Pancreas (tissue), 10 donors: ENCODE measurements around the gene ALKBH5. TPM values are rescaled to one million over a fixed set of nuclear protein-coding genes. Genes with fewer than 3 reads are reported as not detected.
A peak's percentile ranks its signal among the peaks of the same experiment; 100 is the strongest.

Source experiments
- ATAC-seq, 4 donors: fragments of 200-7000 bp; cut with Tn5 transposase; one replicate each; pipeline versions ENCODE4 v1.8.0 to v1.9.1; 2020; ENCODE audit warnings: mild to moderate bottlenecking in 4 of 4, moderate library complexity in 4 of 4
- DNase-seq, 6 donors: peaks; one replicate each; pipeline ENCODE4 v3.0.0-alpha.2; 2020
- FAIRE-seq: peaks from 2 replicates; lab custom pipeline; 2012; peaks lifted over from hg19 to GRCh38; lab: Jason Lieb, UNC
- H3K27ac ChIP-seq, 4 donors: fragments of 200-600 bp; sonication (generic); 1 replicate in 3 of 4; 2 replicates in 1 of 4; pipeline versions ENCODE4 v1.5.0 to v1.8.0; 2020
- H3K27me3 ChIP-seq, 4 donors: fragments of 200-600 bp; one replicate each; pipeline ENCODE4 v1.8.0; 2021
- H3K36me3 ChIP-seq, 3 donors: fragments of 200-600 bp; sonication (generic) in 1 of 3; one replicate each; pipeline versions ENCODE4 v1.5.0 to v1.8.0; 2020 to 2021
- H3K4me1 ChIP-seq, 3 donors: fragments of 200-600 bp; one replicate each; pipeline ENCODE4 v1.8.0; 2021
- H3K4me3 ChIP-seq, 4 donors: fragments of 200-600 bp; sonication (generic) in 2 of 4; one replicate each; pipeline versions ENCODE4 v1.5.0 to v1.8.0; 2020 to 2021
- H3K9me3 ChIP-seq, 4 donors: fragments of 200-600 bp; one replicate each; pipeline ENCODE4 v1.8.0; 2021
- CTCF ChIP-seq, 4 donors: fragments of 200-600 bp; sonication (generic) in 3 of 4; IDR thresholded peaks; one replicate each; pipeline versions ENCODE4 v1.5.0 to v1.8.0; 2021; ENCODE audit warnings: antibody characterized with exemption in 4 of 4
- WGBS, 2 donors: extraction: QIAGEN DNeasy Blood & Tissue Kit; methylation state at CpG; one replicate each; pipeline ENCODE4 v1.1.7; 2013; 5-methylcytosine and 5-hydroxymethylcytosine counted together
- intact Hi-C, 3 donors: fragments of 100-400 bp; cut with DNase I; formaldehyde crosslinking; loops; one replicate each; pipeline versions ENCODE4 v1.11.1 to v1.14.2; 2022
- polyA plus RNA-seq, 2 donors: library from polyadenylated mRNA; stranded (reverse); fragments of 200-250 nt; gene quantifications; one replicate each; pipeline ENCODE4 v1.2.3, GENCODE V29; 2013
- total RNA-seq, 6 donors: library from RNA; stranded (reverse); fragmentation: NEBNext Ultra II Directional in 4 of 6; extraction: Animal tissue kit (Norgen Biotek cat#: 25700) in 4 of 6; gene quantifications; one replicate each; pipeline versions ENCODE4 v1.2.1 to v1.2.4, GENCODE V29; 2021 to 2023
- donor health status: healthy with polysubstance abuse.
- donor health status: DM: no; HTN: no; CAD: no; lungs with moderate emphysema.
- donor health status: DM: no; HTN: no; CAD: no.
- donor health status: control.
- donor health status: control.
- donor health status: Bipolar disorder and iron deficiency.
- donor health status: DM: yes; HTN: yes; CAD: no.
- donor health status: DM: no; HTN: no; CAD: no.
- donor health status: DM: no; HTN: no; CAD: no.
- donor health status: DM: yes; HTN: yes; CAD: no.

The ALKBH5 gene
- total and polyA plus RNA-seq, 8 donors: 14.2 to 49.6 (median 40.2) TPM

DNA sequence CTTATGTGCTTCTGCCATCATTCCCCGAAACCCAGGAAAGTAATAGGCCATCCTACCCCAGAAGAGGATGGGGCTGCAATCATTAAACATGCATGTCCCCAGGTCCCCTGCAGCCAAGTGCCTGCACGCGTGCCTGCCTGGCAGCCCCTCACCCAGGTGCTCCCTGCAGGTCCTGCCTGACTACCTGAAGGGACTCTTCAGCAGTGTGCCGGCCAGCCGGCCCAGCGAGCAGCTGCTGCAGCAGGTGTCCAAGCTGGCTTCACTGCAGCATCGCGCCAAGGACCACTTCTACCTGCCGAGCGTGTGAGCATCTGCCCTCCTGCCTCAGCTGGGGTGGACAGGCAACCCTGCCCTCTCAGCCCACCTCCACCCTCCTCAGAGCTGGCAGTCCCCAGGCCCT lies 16.2 kb upstream of the ALKBH5 start:
- Histone ChIP-seq H3K4me1 (no peaks in the 10 kb centered on the region), H3K9me3 (no peaks in the 10 kb centered on the region), H3K27me3 (no peaks in the 10 kb centered on the region), H3K36me3 (no peaks in the 10 kb centered on the region), H3K27ac (no peak overlapping the region), H3K4me3 (no peak overlapping the region)
- no peak for TF ChIP-seq CTCF (IDR thresholded peaks at IDR 0.05)
- DNase-seq: no peak
- WGBS, 2 donors: 87 to 94% methylated on average over 10 of the region's 10 CpGs
- no peak for ATAC-seq
- no peak for FAIRE-seq
- intact Hi-C loops: no loop called here

GRCh38 chr17:18172531-18173278 lies 10.9 kb upstream of the ALKBH5 start:
- no peaks in the 10 kb centered on the region for H3K27me3 ChIP-seq
- FAIRE-seq: no peak
- WGBS, 2 donors: 55 to 65% methylated on average over 3 of the region's 3 CpGs
- H3K27ac ChIP-seq: no peak overlapping the region
- TF ChIP-seq CTCF (IDR thresholded peaks at IDR 0.05): no peak
- DNase-seq: no peak
- no peaks in the 10 kb centered on the region for H3K36me3 ChIP-seq
- H3K4me1 ChIP-seq: no peaks in the 10 kb centered on the region
- H3K9me3 ChIP-seq: no peaks in the 10 kb centered on the region
- no peak overlapping the region for H3K4me3 ChIP-seq
- peak in 2 of 4 donors; percentile 25 to 31 for ATAC-seq
- intact Hi-C loops: no loop called here

GRCh38 chr17:18173740-18174139 lies 9.9 kb upstream of the ALKBH5 start:
- TF ChIP-seq CTCF (IDR thresholded peaks at IDR 0.05): no peak
- Histone ChIP-seq H3K4me3 (no peak overlapping the region), H3K36me3 (no peaks in the 10 kb centered on the region), H3K9me3 (no peaks in the 10 kb centered on the region), H3K27me3 (no peaks in the 10 kb centered on the region), H3K4me1 (no peaks in the 10 kb centered on the region), H3K27ac (no peak overlapping the region)
- FAIRE-seq: no peak
- WGBS, 2 donors: 96 to 98% methylated on average over 14 of the region's 14 CpGs
- no peak for ATAC-seq
- intact Hi-C loops: no loop called here
- DNase-seq: no peak

DNA sequence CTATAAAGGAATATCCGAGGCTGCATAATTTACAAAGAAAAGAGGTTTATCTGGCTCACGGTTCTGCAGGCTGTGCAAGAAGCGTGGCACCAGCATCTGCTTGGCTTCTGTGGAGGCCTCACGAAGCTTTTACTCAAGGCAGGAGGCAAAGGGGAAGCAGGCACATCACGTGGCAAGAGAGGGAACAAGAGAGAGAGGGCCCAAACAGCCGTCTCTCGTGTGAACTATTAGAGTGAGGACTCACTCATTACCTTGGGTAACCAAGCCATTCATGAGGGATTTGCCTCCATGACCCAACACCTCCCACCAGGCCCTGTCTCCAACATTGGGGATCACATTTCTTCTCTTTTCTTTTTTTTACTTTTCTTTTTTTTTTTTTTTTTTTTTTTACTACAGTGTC lies 7.5 kb upstream of the ALKBH5 start:
- intact Hi-C loops: no loop called here
- H3K36me3 ChIP-seq: no peaks in the 10 kb centered on the region

More for the DNA sequence above, 7.5 kb upstream of the ALKBH5 start:
- no peak for TF ChIP-seq CTCF (IDR thresholded peaks at IDR 0.05)
- peak in 2 of 4 donors; percentile 23 to 62 for ATAC-seq
- peak in 1 of 6 donors; percentile 40 for DNase-seq
- FAIRE-seq: no peak
- Histone ChIP-seq H3K27me3 (no peaks in the 10 kb centered on the region), H3K27ac (no peak overlapping the region), H3K4me1 (no peaks in the 10 kb centered on the region), H3K9me3 (no peaks in the 10 kb centered on the region), H3K4me3 (no peak overlapping the region)
- 79 to 80% methylated on average over 7 of the region's 7 CpGs for WGBS, 2 donors
